OCI-LY3 (cell line): Measurements from ENCODE around the gene TMEM132C.

Experiments used
- CTCF ChIP-seq: fragments of 200-600, 300-600 bp; sonication (generic); IDR thresholded peaks from 2 replicates; pipeline ENCODE4 v1.5.1; 2014; ENCODE audit warnings: antibody characterized with exemption, low read length, low read depth
- EZH2phosphoT487 ChIP-seq: fragments of 200-600 bp; shearing (Covaris generic); IDR thresholded peaks from 2 replicates; pipeline ENCODE4 v1.6.1; 2018; ENCODE audit warnings: antibody characterized with exemption, mixed run types, low read depth

- TF ChIP-seq CTCF (no peak), EZH2phosphoT487 (no peak)
Observed at GRCh38 chr12:128394137-128394536, 127.2 kb downstream of the TMEM132C start.
